Esophagus muscularis mucosa (tissue), 4 donors: ENCODE data around the gene CHRNA4. TPM values are rescaled to one million over a fixed set of nuclear protein-coding genes. Genes with fewer than 3 reads are reported as not detected.

Experiments
- DNase-seq: peaks from one replicate; pipeline ENCODE4 v3.0.0-alpha.2; 2017; ENCODE audit errors: extremely low spot score
- H3K27ac ChIP-seq, 4 donors: fragments of 200-600 bp; sonication (generic); replicated peaks in 1 of 4; 1 replicate in 3 of 4; 2 replicates in 1 of 4; pipeline ENCODE4 v1.5.1; 2016 to 2019; ENCODE audit warnings: mild to moderate bottlenecking in 1 of 4
- H3K27me3 ChIP-seq, 4 donors: fragments of 200-600 bp; sonication (generic); one replicate each; pipeline versions ENCODE4 v1.5.1 to v1.6.0; 2016 to 2019
- H3K36me3 ChIP-seq, 4 donors: fragments of 200-600 bp; sonication (generic); one replicate each; pipeline ENCODE4 v1.5.1; 2016 to 2019
- H3K4me1 ChIP-seq, 4 donors: fragments of 200-600 bp; sonication (generic); one replicate each; pipeline ENCODE4 v1.5.1; 2016 to 2019
- H3K4me3 ChIP-seq, 4 donors: fragments of 200-600 bp; sonication (generic); 1 replicate in 2 of 4; 2 replicates in 2 of 4; pipeline ENCODE4 v1.5.1; 2016 to 2019; ENCODE audit warnings: mild to moderate bottlenecking in 4 of 4, moderate library complexity in 1 of 4
- H3K9me3 ChIP-seq, 4 donors: fragments of 200-600 bp; sonication (generic); 1 replicate in 3 of 4; 2 replicates in 1 of 4; pipeline ENCODE4 v1.5.1; 2016 to 2019
- EP300 ChIP-seq: sonication (generic); formaldehyde crosslinking; IDR thresholded peaks from one replicate; pipeline ENCODE4 v1.6.1; 2017; ENCODE audit warnings: antibody characterized with exemption
- POLR2A ChIP-seq: fragments of 450-650 bp; IDR thresholded peaks from one replicate; pipeline ENCODE4 v1.6.1; 2017; ENCODE audit warnings: antibody characterized with exemption, moderate library complexity, mild to moderate bottlenecking, low read depth
- POLR2AphosphoS5 ChIP-seq, 2 donors: sonication (generic); formaldehyde crosslinking; IDR thresholded peaks; one replicate each; pipeline ENCODE4 v1.6.1; 2017; ENCODE audit warnings: antibody characterized with exemption in 2 of 2
- WGBS: methylation state at CpG from one replicate; pipeline ENCODE4 v1.1.5; 2018; 5-methylcytosine and 5-hydroxymethylcytosine counted together
- intact Hi-C: fragments of 100-400 bp; cut with DNase I; formaldehyde crosslinking; loops from one replicate; pipeline ENCODE4 v1.15.1; 2023
- total RNA-seq, 4 donors: library from RNA; depleted of rRNA; stranded (reverse); fragments of >200 nt; gene quantifications; one replicate each; pipeline versions ENCODE4 v1.1.0 to v1.2.1, GENCODE V29; 2016
- TF ChIP-seq, protein P1 (sequence below), 3 experiments: fragments of 200-600 bp in 2 of 3; fragments of 450-650 bp in 1 of 3; sonication (generic) in 2 of 3; IDR thresholded peaks; one replicate each; pipeline ENCODE4 v1.5.1; 2017 to 2019; ENCODE audit warnings: antibody characterized with exemption in 3 of 3, mild to moderate bottlenecking in 2 of 3, moderate library complexity in 1 of 3

Gene CHRNA4
- total RNA-seq, 4 donors from 2014 or later, result not detected

DNA sequence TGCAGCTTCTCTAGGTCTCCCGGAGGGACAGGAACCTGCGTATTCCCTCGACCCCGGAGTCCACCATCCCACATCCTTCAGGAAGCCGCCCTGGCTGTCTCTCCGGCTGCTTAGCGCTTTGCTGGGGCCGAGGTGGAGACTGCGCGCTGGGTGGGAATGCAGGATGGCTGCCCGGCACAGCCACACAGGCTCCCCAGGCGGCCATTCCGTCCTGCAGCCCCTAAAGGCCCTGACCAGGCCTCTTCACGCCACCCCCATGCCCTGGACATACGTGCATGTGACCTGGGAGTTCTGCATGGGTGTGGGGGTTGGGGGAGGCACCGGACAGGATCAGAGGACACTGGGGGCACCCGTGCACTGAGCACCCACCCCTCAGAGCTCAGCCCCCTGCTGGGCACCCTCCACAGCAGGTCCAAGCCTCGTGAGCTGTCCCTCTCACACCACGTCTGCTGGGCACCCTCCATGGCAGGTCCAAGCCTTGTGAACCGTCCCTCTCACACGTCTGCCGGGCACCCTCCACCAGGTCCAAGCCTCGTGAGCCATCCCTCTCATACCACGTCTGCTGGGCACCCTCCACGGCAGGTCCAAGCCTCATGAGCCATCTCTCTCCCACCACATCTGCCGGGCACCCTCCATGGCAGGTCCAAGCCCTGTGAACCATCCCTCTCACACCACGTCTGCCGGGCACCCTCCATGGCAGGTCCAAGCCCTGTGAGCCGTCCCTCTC lies 40.4 kb upstream of the CHRNA4 start:
- 73% methylated on average over 24 of the region's 29 CpGs for WGBS
- peaks cover 0 to 92% (median 0%) of the 10 kb centered on the region in 4 donors for H3K27me3 ChIP-seq
- DNase-seq, result no peak
- H3K27ac ChIP-seq, result no peak overlapping the region
- no peak overlapping the region for H3K4me3 ChIP-seq
- intact Hi-C loops, result no loop called here
- TF ChIP-seq POLR2AphosphoS5 (IDR thresholded peaks at IDR 0.05) (no peak), EP300 (no peak), POLR2A (no peak)
- TF ChIP-seq, protein P1, sequence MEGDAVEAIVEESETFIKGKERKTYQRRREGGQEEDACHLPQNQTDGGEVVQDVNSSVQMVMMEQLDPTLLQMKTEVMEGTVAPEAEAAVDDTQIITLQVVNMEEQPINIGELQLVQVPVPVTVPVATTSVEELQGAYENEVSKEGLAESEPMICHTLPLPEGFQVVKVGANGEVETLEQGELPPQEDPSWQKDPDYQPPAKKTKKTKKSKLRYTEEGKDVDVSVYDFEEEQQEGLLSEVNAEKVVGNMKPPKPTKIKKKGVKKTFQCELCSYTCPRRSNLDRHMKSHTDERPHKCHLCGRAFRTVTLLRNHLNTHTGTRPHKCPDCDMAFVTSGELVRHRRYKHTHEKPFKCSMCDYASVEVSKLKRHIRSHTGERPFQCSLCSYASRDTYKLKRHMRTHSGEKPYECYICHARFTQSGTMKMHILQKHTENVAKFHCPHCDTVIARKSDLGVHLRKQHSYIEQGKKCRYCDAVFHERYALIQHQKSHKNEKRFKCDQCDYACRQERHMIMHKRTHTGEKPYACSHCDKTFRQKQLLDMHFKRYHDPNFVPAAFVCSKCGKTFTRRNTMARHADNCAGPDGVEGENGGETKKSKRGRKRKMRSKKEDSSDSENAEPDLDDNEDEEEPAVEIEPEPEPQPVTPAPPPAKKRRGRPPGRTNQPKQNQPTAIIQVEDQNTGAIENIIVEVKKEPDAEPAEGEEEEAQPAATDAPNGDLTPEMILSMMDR (IDR thresholded peaks at IDR 0.05), result no peak
- no peaks in the 10 kb centered on the region for H3K9me3 ChIP-seq
- H3K36me3 ChIP-seq, result no peaks in the 10 kb centered on the region
- no peaks in the 10 kb centered on the region for H3K4me1 ChIP-seq

GRCh38 chr20:63400486-63401210 lies 39.5 kb upstream of the CHRNA4 start:
- intact Hi-C loops, result no loop called here
- TF ChIP-seq POLR2A, result no peak
- no peak for TF ChIP-seq EP300
- TF ChIP-seq POLR2AphosphoS5 (IDR thresholded peaks at IDR 0.05), result no peak
- TF ChIP-seq, protein P1 (IDR thresholded peaks at IDR 0.05), result no peak
- Histone ChIP-seq H3K4me1 (no peaks in the 10 kb centered on the region), H3K36me3 (no peaks in the 10 kb centered on the region), H3K27ac (no peak overlapping the region), H3K4me3 (no peak overlapping the region), H3K9me3 (no peaks in the 10 kb centered on the region), H3K27me3 (peaks cover 0 to 97% (median 0%) of the 10 kb centered on the region in 4 donors)
- no peak for DNase-seq
- WGBS, result 73% methylated on average over 31 of the region's 44 CpGs

DNA sequence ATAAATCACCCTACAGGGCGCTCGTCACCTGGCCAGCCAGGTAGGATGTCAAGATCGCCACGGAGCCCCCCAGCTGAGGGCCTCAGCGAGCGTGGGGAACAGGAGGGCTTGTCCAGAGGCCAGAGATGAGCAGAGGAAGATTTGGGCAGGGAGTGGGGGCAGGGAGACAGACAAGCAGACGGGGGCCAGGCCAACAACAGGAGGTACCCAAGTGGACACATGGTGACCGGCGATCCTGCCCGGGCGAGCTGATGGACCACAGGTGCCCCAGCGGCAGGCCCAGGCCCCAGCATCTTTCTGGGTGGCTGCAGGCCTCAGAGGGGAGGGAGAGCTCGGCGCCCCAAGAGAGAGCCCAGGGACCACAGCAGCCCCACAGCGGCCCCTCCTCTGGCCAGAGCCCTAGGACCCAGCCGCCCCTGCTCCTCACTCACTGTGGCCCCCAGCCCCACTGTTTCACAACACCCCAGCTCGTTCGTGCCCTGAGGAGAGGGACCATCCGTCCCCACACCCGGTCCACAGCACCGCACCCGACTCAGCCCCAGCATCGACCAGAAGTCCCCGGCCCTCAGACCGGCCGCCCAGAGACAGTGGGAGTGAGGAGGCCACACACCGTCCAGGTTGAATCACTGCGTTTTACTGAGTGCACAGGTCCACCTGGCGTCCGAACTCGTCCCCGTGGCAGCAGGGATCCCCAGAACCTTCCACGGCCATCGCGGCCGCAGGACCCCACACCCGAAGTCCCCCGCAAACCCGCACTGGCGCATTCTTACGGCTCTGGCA lies 38.6 kb upstream of the CHRNA4 start:
- H3K27me3 ChIP-seq, result peaks cover 0 to 97% (median 0%) of the 10 kb centered on the region in 4 donors
- 86% methylated on average over 28 of the region's 41 CpGs for WGBS
- no peak for DNase-seq

GRCh38 chr20:63398744-63399514 lies 37.8 kb upstream of the CHRNA4 start:
- 75% methylated on average over 5 of the region's 27 CpGs for WGBS
- TF ChIP-seq, protein P1 (IDR thresholded peaks at IDR 0.05), result no peak
- TF ChIP-seq POLR2A, result no peak
- no peak for TF ChIP-seq EP300
- TF ChIP-seq POLR2AphosphoS5 (IDR thresholded peaks at IDR 0.05), result no peak
- Histone ChIP-seq H3K36me3 (no peaks in the 10 kb centered on the region), H3K27ac (no peak overlapping the region), H3K4me1 (peaks cover 0 to 8% (median 3%) of the 10 kb centered on the region in 4 donors), H3K4me3 (no peak overlapping the region), H3K27me3 (peaks cover 0 to 97% (median 0%) of the 10 kb centered on the region in 4 donors), H3K9me3 (no peaks in the 10 kb centered on the region)
- no peak for DNase-seq
- intact Hi-C loops, result no loop called here

More for the DNA sequence above, 38.6 kb upstream of the CHRNA4 start:
- no peaks in the 10 kb centered on the region for H3K4me1 ChIP-seq
- no peaks in the 10 kb centered on the region for H3K9me3 ChIP-seq
- no peaks in the 10 kb centered on the region for H3K36me3 ChIP-seq
- H3K4me3 ChIP-seq, result no peak overlapping the region
- TF ChIP-seq, protein P1 (IDR thresholded peaks at IDR 0.05), result no peak
- TF ChIP-seq POLR2A (no peak), POLR2AphosphoS5 (IDR thresholded peaks at IDR 0.05) (no peak), EP300 (no peak)
- H3K27ac ChIP-seq, result no peak overlapping the region
- intact Hi-C loops, result no loop called here
